Astrocyte (in vitro differentiated cells and primary cell): ENCODE measurements around the gene PYGB. TPM values are rescaled to one million over a fixed set of nuclear protein-coding genes. Genes with fewer than 3 reads are reported as not detected.

Source experiments
- DNase-seq: peaks from one replicate; pipeline ENCODE4 v3.0.0-alpha.2; 2010; ENCODE audit warnings: low read depth
- FAIRE-seq: peaks from 2 replicates; lab custom pipeline; 2011; peaks lifted over from hg19 to GRCh38; lab: Jason Lieb, UNC
- H2AFZ ChIP-seq: 2 replicates; pipeline ENCODE4 v1.6.0; 2012; ENCODE audit warnings: low read depth, low read length, inconsistent platforms
- H3K27ac ChIP-seq: 2 replicates; pipeline ENCODE4 v1.5.1; 2011; ENCODE audit warnings: low read depth, low read length, inconsistent platforms
- H3K27me3 ChIP-seq: 2 replicates; pipeline ENCODE4 v1.6.0; 2011; ENCODE audit warnings: low read length, inconsistent platforms; ENCODE audit not compliant: insufficient read depth
- H3K36me3 ChIP-seq: 2 replicates; pipeline ENCODE4 v1.5.1; 2011; ENCODE audit warnings: low read length, inconsistent platforms; ENCODE audit not compliant: insufficient read depth
- H3K4me1 ChIP-seq: 2 replicates; pipeline ENCODE4 v1.5.1; 2011; ENCODE audit warnings: low read length, inconsistent platforms; ENCODE audit not compliant: insufficient read depth
- H3K4me2 ChIP-seq: 2 replicates; pipeline ENCODE4 v1.6.0; 2012; ENCODE audit warnings: low read length, inconsistent platforms
- H3K4me3 ChIP-seq: 2 replicates; pipeline ENCODE4 v1.5.1; 2011; ENCODE audit warnings: low read depth, mild to moderate bottlenecking, low read length, inconsistent platforms; ENCODE audit not compliant: insufficient read depth
- H3K79me2 ChIP-seq: 2 replicates; pipeline ENCODE4 v1.6.0; 2012; ENCODE audit warnings: mild to moderate bottlenecking, low read length, inconsistent platforms; ENCODE audit not compliant: insufficient read depth
- H3K9ac ChIP-seq: 2 replicates; pipeline ENCODE4 v1.6.0; 2012; ENCODE audit warnings: mild to moderate bottlenecking, low read length, inconsistent platforms
- H3K9me3 ChIP-seq: 2 replicates; pipeline ENCODE4 v1.5.1; 2012; ENCODE audit warnings: low read depth, mild to moderate bottlenecking, low read length, inconsistent platforms; ENCODE audit not compliant: insufficient read depth
- H4K20me1 ChIP-seq: 2 replicates; pipeline ENCODE4 v1.6.0; 2012; ENCODE audit warnings: low read length, inconsistent platforms; ENCODE audit not compliant: insufficient read depth
- H3K27ac Mint-ChIP-seq: one replicate; pipeline ENCODE4 v1.8.0; 2021; ENCODE audit warnings: mild to moderate bottlenecking, mixed read lengths; ENCODE audit not compliant: unreplicated experiment
- H3K27me3 Mint-ChIP-seq: one replicate; pipeline ENCODE4 v1.8.0; 2021; ENCODE audit warnings: low read depth, mixed read lengths; ENCODE audit not compliant: unreplicated experiment
- H3K36me3 Mint-ChIP-seq: one replicate; pipeline ENCODE4 v1.8.0; 2021; ENCODE audit warnings: low read depth, mixed read lengths; ENCODE audit not compliant: unreplicated experiment
- H3K4me1 Mint-ChIP-seq: one replicate; pipeline ENCODE4 v1.8.0; 2021; ENCODE audit warnings: low read depth, mixed read lengths; ENCODE audit not compliant: unreplicated experiment
- H3K4me3 Mint-ChIP-seq: one replicate; pipeline ENCODE4 v1.8.0; 2021; ENCODE audit warnings: mild to moderate bottlenecking, moderate library complexity, mixed read lengths; ENCODE audit not compliant: unreplicated experiment
- H3K9me3 Mint-ChIP-seq: one replicate; pipeline ENCODE4 v1.8.0; 2021; ENCODE audit warnings: mild to moderate bottlenecking, mixed read lengths; ENCODE audit not compliant: unreplicated experiment
- CTCF ChIP-seq: IDR thresholded peaks from 2 replicates; pipeline ENCODE4 v1.5.1; 2011; ENCODE audit warnings: low read depth, mild to moderate bottlenecking, inconsistent platforms, low read length, moderate library complexity; ENCODE audit not compliant: insufficient read depth
- EZH2 ChIP-seq: IDR thresholded peaks from 2 replicates; pipeline ENCODE4 v1.6.1; 2012; ENCODE audit warnings: mild to moderate bottlenecking, low read length, inconsistent platforms; ENCODE audit not compliant: insufficient read depth
- total RNA-seq: library from RNA; stranded (reverse); gene quantifications from 2 replicates; pipeline ENCODE4 v1.2.1, GENCODE V29; 2021

The PYGB gene
- total RNA-seq, 1 donor from 2014 or later, result 206 TPM

DNA sequence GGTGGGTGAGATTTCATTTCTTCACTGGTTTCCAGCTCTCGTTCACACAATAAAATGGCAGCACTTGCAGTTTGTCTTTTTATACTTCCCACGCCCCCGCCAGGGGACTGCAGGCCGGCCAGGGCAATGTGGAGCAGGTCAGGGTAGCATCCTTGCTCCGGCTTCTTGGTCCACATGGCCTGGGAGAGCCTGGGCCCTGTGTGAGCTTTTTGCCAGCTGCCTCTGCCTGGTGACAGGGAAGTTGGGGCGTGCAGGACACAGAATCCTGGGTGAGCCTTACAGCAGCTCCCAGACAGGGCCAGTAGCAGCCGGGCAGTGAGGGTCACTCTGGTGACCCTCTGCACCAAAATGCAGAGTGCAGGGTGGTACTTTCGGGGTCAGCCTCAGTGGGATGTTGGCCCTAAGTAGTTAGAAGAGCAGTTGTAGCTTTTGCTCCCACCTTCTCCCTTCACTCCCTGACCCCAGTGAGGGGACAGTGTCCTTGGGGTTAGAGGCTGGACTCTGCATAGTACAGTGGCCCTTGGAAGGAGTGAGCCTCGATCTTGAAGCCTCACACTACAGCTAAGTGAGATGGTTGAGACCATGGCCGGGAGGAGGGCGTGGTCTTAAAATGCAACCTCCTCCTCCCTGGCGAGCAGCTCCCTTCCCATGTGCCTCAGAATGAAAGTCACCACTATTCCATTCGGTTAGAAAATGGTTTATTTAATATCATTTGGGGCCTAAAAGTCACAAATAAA, 23.8 kb downstream of the PYGB start:
- no peak overlapping the region for H3K4me3 Mint-ChIP-seq
- H3K27me3 Mint-ChIP-seq, result no peaks in the 10 kb centered on the region
- Histone ChIP-seq H3K4me3 (no peak overlapping the region), H3K4me1 (no peaks in the 10 kb centered on the region), H2AFZ (no peak overlapping the region), H3K27me3 (no peaks in the 10 kb centered on the region), H3K9me3 (no peaks in the 10 kb centered on the region), H4K20me1 (peaks cover 74% of the 10 kb centered on the region), H3K9ac (no peak overlapping the region), H3K4me2 (no peak overlapping the region), H3K36me3 (peaks cover 37% of the 10 kb centered on the region), H3K27ac (no peak overlapping the region), H3K79me2 (peaks cover 70% of the 10 kb centered on the region)
- TF ChIP-seq CTCF (no peak), EZH2 (no peak)
- no peak overlapping the region for H3K27ac Mint-ChIP-seq
- H3K36me3 Mint-ChIP-seq, result peaks cover 18% of the 10 kb centered on the region
- no peaks in the 10 kb centered on the region for H3K9me3 Mint-ChIP-seq
- DNase-seq (no peak), FAIRE-seq (no peak)
- peaks cover 7% of the 10 kb centered on the region for H3K4me1 Mint-ChIP-seq

GRCh38 chr20:25272223-25273000, 24.5 kb downstream of the PYGB start:
- no peak overlapping the region for H3K4me3 Mint-ChIP-seq
- H3K27me3 ChIP-seq, result no peaks in the 10 kb centered on the region
- no peak overlapping the region for H3K4me3 ChIP-seq
- no peak for DNase-seq
- H3K36me3 Mint-ChIP-seq, result peaks cover 15% of the 10 kb centered on the region
- H3K4me1 ChIP-seq, result no peaks in the 10 kb centered on the region
- no peaks in the 10 kb centered on the region for H3K9me3 Mint-ChIP-seq
- no peaks in the 10 kb centered on the region for H3K9me3 ChIP-seq
- no peaks in the 10 kb centered on the region for H3K27me3 Mint-ChIP-seq
- H3K79me2 ChIP-seq, result peaks cover 62% of the 10 kb centered on the region
- H3K27ac Mint-ChIP-seq, result no peak overlapping the region
- no peak overlapping the region for H3K27ac ChIP-seq
- TF ChIP-seq CTCF, result no peak
- TF ChIP-seq EZH2, result no peak
- peaks cover 7% of the 10 kb centered on the region for H3K4me1 Mint-ChIP-seq
- H3K4me2 ChIP-seq, result no peak overlapping the region
- H4K20me1 ChIP-seq, result peaks cover 72% of the 10 kb centered on the region
- no peak for FAIRE-seq
- H2AFZ ChIP-seq, result no peak overlapping the region
- no peak overlapping the region for H3K9ac ChIP-seq
- H3K36me3 ChIP-seq, result peaks cover 33% of the 10 kb centered on the region
